Smooth muscle cell (in vitro differentiated cells): Measurements from ENCODE around the gene MVB12B. TPM values are rescaled to one million over a fixed set of nuclear protein-coding genes. Genes with fewer than 3 reads are reported as not detected.

Experiments used
- DNase-seq: peaks from one replicate; lab custom pipeline; 2025; ENCODE audit not compliant: unreplicated experiment; lab: John Stamatoyannopoulos, UW
- H2AFZ ChIP-seq: fragments of 200-600 bp; sonication (generic); 2 replicates; pipeline ENCODE4 v1.6.0; 2016; ENCODE audit warnings: antibody characterized with exemption, low read depth, mild to moderate bottlenecking
- H3F3A ChIP-seq: fragments of 200-600 bp; sonication (generic); 2 replicates; pipeline ENCODE4 v1.6.0; 2017; ENCODE audit warnings: antibody characterized with exemption, low read depth
- H3K27ac ChIP-seq: fragments of 200-600 bp; sonication (generic); 2 replicates; pipeline ENCODE4 v1.5.1; 2016; ENCODE audit warnings: low read depth, mild to moderate bottlenecking
- H3K27me3 ChIP-seq: fragments of 200-600 bp; sonication (generic); 2 replicates; pipeline ENCODE4 v1.6.1; 2016; ENCODE audit warnings: low read depth, mild to moderate bottlenecking
- H3K36me3 ChIP-seq: fragments of 200-600 bp; sonication (generic); 2 replicates; pipeline ENCODE4 v1.5.1; 2016; ENCODE audit warnings: low read depth
- H3K4me1 ChIP-seq: fragments of 200-600 bp; sonication (generic); 2 replicates; pipeline ENCODE4 v1.5.1; 2016; ENCODE audit warnings: low read depth
- H3K4me2 ChIP-seq: fragments of 200-600 bp; sonication (generic); 2 replicates; pipeline ENCODE4 v1.6.0; 2016; ENCODE audit warnings: mild to moderate bottlenecking
- H3K4me3 ChIP-seq: fragments of 200-600 bp; sonication (generic); 2 replicates; pipeline ENCODE4 v1.5.1; 2016; ENCODE audit warnings: mild to moderate bottlenecking
- H3K79me2 ChIP-seq: fragments of 200-600 bp; sonication (generic); 2 replicates; pipeline ENCODE4 v1.6.0; 2016; ENCODE audit warnings: low read depth, mild to moderate bottlenecking
- H3K9ac ChIP-seq: fragments of 200-600 bp; sonication (generic); 2 replicates; pipeline ENCODE4 v1.6.0; 2016; ENCODE audit warnings: low read depth
- H3K9me3 ChIP-seq: fragments of 200-600 bp; sonication (generic); replicated peaks from 2 replicates; pipeline ENCODE4 v1.5.1; 2016; ENCODE audit warnings: low read depth
- H4K20me1 ChIP-seq: fragments of 200-600 bp; sonication (generic); 2 replicates; pipeline ENCODE4 v1.6.0; 2016; ENCODE audit warnings: low read depth
- WGBS: methylation state at CpG from one replicate; pipeline ENCODE4 v1.1.7; 2016; ENCODE audit warnings: low lambda C conversion rate; 5-methylcytosine and 5-hydroxymethylcytosine counted together
- polyA plus RNA-seq: library from polyadenylated mRNA; unstranded; fragments of >200 nt; fragmentation: Nextera tagmentation; extraction: Ambion mirVana; gene quantifications from 2 replicates; pipeline ENCODE4 v1.2.1, GENCODE V29; 2016
- total RNA-seq: library from RNA; depleted of rRNA; stranded (reverse); fragments of >200 nt; gene quantifications from 2 replicates; pipeline ENCODE4 v1.2.3, GENCODE V29; 2014
- TF ChIP-seq, protein P1 (sequence below): fragments of 200-600 bp; sonication (generic); IDR thresholded peaks from 2 replicates; pipeline ENCODE4 v1.5.1; 2017; ENCODE audit warnings: borderline replicate concordance, mild to moderate bottlenecking, antibody characterized with exemption; ENCODE audit not compliant: insufficient read depth, poor library complexity, severe bottlenecking

Gene MVB12B
- total and polyA plus RNA-seq, 2 experiments from 2014 or later = 4.3 to 5.4 TPM

DNA sequence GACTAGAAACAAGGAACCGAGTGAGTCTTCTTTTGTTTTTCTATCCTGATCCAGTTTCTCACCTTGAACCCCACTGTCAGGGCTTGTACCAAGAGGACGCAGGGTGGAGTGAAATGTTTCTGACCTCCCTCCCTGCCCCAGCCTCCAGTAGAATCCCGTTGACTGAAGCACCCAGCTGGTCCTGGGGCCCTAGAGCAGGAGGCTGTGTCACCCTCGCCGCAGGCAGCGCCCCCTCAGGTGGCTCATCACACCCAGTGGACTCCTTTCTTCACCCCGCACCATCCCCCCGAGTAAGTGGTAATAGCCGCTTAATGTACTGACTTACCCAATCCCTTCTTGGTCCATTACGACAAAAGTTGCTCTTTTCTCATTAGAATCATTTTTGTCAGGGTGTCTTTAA, 53.8 kb downstream of the MVB12B start:
- Histone ChIP-seq H3F3A (no peaks in the 10 kb centered on the region), H3K4me2 (peak overlapping the region; percentile 43), H4K20me1 (no peaks in the 10 kb centered on the region), H3K4me3 (no peak overlapping the region), H3K79me2 (no peaks in the 10 kb centered on the region), H3K27ac (no peak overlapping the region), H3K36me3 (no peaks in the 10 kb centered on the region), H3K9ac (no peak overlapping the region), H3K4me1 (peaks cover 38% of the 10 kb centered on the region), H3K27me3 (no peaks in the 10 kb centered on the region), H2AFZ (no peak overlapping the region), H3K9me3 (no peaks in the 10 kb centered on the region)
- TF ChIP-seq, protein P1, sequence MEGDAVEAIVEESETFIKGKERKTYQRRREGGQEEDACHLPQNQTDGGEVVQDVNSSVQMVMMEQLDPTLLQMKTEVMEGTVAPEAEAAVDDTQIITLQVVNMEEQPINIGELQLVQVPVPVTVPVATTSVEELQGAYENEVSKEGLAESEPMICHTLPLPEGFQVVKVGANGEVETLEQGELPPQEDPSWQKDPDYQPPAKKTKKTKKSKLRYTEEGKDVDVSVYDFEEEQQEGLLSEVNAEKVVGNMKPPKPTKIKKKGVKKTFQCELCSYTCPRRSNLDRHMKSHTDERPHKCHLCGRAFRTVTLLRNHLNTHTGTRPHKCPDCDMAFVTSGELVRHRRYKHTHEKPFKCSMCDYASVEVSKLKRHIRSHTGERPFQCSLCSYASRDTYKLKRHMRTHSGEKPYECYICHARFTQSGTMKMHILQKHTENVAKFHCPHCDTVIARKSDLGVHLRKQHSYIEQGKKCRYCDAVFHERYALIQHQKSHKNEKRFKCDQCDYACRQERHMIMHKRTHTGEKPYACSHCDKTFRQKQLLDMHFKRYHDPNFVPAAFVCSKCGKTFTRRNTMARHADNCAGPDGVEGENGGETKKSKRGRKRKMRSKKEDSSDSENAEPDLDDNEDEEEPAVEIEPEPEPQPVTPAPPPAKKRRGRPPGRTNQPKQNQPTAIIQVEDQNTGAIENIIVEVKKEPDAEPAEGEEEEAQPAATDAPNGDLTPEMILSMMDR = no peak
- 94% methylated on average over 10 of the region's 10 CpGs for WGBS
- no peak for DNase-seq

DNA sequence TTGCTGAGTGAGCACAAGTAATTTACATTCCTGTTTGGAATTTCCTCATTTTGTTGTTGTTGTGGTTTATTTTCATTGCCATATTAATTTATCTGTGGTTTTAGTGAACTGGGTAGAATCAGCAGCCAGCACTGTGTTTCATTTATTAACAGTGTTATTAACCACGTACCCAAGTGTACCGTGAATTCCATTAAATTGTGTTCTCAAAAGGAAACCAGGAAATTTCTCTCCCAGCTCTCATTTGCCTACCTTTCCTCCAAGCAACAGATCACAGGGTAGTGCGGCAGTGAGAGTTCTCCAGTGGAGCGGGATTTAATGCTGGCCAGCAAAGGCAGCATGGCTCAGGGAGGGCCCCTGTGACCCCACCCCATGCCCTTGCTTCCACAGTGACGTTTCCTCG, 54.6 kb downstream of the MVB12B start:
- no peak overlapping the region for H2AFZ ChIP-seq
- H3K27me3 ChIP-seq = no peaks in the 10 kb centered on the region
- H3K4me3 ChIP-seq = no peak overlapping the region
- no peak overlapping the region for H3K27ac ChIP-seq
- 95% methylated on average over 6 of the region's 6 CpGs for WGBS
- H4K20me1 ChIP-seq = no peaks in the 10 kb centered on the region
- DNase-seq = no peak
- no peaks in the 10 kb centered on the region for H3K36me3 ChIP-seq
- TF ChIP-seq, protein P1 = no peak
- no peaks in the 10 kb centered on the region for H3F3A ChIP-seq
- no peaks in the 10 kb centered on the region for H3K79me2 ChIP-seq
- H3K9me3 ChIP-seq = no peaks in the 10 kb centered on the region
- no peak overlapping the region for H3K4me2 ChIP-seq
- H3K4me1 ChIP-seq = peaks cover 31% of the 10 kb centered on the region
- H3K9ac ChIP-seq = no peak overlapping the region

DNA sequence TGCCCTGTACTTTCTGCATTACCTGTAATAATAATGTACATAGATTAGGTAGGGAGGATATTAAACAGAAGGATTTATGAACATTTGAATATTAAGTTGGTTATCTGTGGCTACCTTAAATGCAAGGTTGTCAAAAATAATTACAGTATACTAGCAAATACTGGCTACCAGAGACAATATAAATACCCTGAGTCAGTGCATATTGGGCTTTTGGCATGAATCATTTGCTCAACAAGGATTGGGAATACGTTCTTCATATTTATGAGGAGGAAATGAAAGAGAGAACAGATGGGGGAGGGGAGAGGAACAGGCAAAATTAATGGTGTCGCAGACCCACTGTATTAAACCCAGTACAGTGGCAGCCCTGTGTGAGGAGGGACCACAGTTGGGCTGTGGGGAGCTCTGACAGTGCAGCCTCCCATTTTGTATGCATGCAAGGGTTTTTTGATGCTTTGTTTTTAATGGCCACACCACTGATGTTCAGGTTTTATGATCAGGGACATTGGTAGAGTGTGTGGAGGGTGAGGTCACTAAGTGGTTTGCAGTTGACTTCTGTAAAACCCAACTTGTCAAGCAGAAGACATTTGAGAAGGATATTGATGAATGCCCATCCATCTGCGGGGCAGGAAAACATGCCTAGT, 56.9 kb downstream of the MVB12B start:
- TF ChIP-seq, protein P1 = no peak
- no peak overlapping the region for H3K4me2 ChIP-seq

DNA sequence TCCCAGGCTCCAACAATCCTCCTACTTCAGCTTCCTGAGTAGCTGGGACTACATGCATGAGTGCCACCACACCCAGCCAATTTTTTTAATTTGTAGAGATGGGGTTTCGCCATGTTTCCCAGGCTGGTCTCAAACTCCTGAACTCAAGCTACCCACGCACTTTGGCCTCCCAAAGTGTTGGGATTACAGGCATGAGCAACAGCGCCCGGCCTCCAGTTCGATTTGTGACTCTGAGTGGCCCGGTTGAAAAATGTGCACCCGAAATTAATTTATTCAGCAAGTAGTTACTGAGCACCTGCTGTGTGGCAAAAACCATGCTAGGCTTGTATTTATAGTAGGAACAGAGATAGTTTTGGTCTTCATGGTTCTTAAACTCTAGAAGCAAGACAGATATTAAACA, 58.3 kb downstream of the MVB12B start:
- no peak for DNase-seq
- Histone ChIP-seq H4K20me1 (no peaks in the 10 kb centered on the region), H3F3A (no peaks in the 10 kb centered on the region), H2AFZ (no peak overlapping the region), H3K9me3 (no peaks in the 10 kb centered on the region), H3K4me3 (no peak overlapping the region), H3K4me2 (no peak overlapping the region), H3K36me3 (no peaks in the 10 kb centered on the region), H3K4me1 (peaks cover 6% of the 10 kb centered on the region), H3K27me3 (no peaks in the 10 kb centered on the region), H3K79me2 (no peaks in the 10 kb centered on the region), H3K27ac (no peak overlapping the region), H3K9ac (no peak overlapping the region)
- TF ChIP-seq, protein P1 = no peak
- WGBS = 97% methylated on average over 7 of the region's 7 CpGs

More for the DNA sequence above, 56.9 kb downstream of the MVB12B start:
- H2AFZ ChIP-seq = no peak overlapping the region
- H3K27me3 ChIP-seq = no peaks in the 10 kb centered on the region
- H3K4me1 ChIP-seq = peaks cover 12% of the 10 kb centered on the region
- no peaks in the 10 kb centered on the region for H4K20me1 ChIP-seq
- H3K36me3 ChIP-seq = no peaks in the 10 kb centered on the region
- WGBS = 81% methylated on average over 3 of the region's 3 CpGs
- no peaks in the 10 kb centered on the region for H3K9me3 ChIP-seq
- H3F3A ChIP-seq = no peaks in the 10 kb centered on the region
- no peak overlapping the region for H3K27ac ChIP-seq
- no peaks in the 10 kb centered on the region for H3K79me2 ChIP-seq
- no peak overlapping the region for H3K9ac ChIP-seq
- no peak overlapping the region for H3K4me3 ChIP-seq
- no peak for DNase-seq
